HFF-Myc (cell line): Measurements from ENCODE around the gene KIAA0586.
"Not testable (repeated sequence)": the region's sequence is repeated elsewhere in the genome, so short reads cannot be mapped to it uniquely, and the experiment has no call there.

Experiments
- DNase-seq: peaks from one replicate; pipeline ENCODE4 v3.0.0-alpha.2; 2011; ENCODE audit warnings: low read depth; ENCODE audit errors: extremely low read depth
- H3K4me3 ChIP-seq: replicated peaks from 2 replicates; pipeline ENCODE4 v1.5.1; 2011; ENCODE audit warnings: low read depth, mild to moderate bottlenecking, control low read depth, low read length
- TF ChIP-seq, protein P1 (sequence below): IDR thresholded peaks from 2 replicates; pipeline ENCODE4 v1.5.1; 2012; ENCODE audit warnings: mild to moderate bottlenecking, low read depth, low read length, control low read depth; ENCODE audit errors: missing control alignments

The KIAA0586 gene

DNA sequence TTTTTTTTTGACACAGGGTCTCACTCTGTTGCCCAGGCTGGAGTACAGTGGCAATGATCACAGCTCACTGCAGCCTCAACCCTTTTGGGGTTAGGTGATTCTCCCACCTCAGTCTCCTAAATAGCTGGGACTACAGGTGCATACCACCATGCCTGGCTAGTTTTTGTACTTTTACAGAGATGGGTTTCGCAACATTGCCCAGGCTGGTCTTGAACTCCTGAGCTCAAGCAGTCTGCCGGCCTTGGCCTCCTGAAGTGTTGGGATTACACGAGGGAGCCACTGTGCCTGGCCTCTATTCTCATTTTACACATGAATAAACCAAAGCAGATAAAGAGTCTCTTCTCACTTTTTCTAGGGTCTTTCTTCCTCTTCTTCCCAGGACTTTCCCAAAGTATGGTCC lies 28.6 kb upstream of the KIAA0586 start:
- H3K4me3 ChIP-seq = no peak overlapping the region
- TF ChIP-seq, protein P1, sequence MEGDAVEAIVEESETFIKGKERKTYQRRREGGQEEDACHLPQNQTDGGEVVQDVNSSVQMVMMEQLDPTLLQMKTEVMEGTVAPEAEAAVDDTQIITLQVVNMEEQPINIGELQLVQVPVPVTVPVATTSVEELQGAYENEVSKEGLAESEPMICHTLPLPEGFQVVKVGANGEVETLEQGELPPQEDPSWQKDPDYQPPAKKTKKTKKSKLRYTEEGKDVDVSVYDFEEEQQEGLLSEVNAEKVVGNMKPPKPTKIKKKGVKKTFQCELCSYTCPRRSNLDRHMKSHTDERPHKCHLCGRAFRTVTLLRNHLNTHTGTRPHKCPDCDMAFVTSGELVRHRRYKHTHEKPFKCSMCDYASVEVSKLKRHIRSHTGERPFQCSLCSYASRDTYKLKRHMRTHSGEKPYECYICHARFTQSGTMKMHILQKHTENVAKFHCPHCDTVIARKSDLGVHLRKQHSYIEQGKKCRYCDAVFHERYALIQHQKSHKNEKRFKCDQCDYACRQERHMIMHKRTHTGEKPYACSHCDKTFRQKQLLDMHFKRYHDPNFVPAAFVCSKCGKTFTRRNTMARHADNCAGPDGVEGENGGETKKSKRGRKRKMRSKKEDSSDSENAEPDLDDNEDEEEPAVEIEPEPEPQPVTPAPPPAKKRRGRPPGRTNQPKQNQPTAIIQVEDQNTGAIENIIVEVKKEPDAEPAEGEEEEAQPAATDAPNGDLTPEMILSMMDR = no peak
- DNase-seq = no peak

DNA sequence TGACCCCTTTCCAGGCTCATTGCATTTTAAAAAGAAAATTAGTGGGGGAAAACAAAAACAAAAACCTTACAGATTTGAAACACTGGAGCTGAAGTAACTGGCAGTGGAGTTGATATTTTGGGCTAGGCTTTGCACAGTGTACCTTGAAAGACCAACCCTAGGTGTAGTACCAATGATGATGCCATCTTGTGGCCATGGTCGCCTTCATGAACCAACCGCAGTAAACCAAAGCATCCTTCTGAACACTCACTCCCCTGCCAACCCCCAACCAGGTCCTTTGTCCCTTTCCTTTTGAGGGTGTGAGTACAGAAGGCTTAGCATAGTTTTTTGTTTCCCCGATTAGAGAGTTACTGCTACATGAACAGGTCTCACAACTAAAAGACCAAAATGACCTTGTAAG lies 25.9 kb upstream of the KIAA0586 start:
- TF ChIP-seq, protein P1 = no peak
- DNase-seq = no peak
- H3K4me3 ChIP-seq = no peak overlapping the region

DNA sequence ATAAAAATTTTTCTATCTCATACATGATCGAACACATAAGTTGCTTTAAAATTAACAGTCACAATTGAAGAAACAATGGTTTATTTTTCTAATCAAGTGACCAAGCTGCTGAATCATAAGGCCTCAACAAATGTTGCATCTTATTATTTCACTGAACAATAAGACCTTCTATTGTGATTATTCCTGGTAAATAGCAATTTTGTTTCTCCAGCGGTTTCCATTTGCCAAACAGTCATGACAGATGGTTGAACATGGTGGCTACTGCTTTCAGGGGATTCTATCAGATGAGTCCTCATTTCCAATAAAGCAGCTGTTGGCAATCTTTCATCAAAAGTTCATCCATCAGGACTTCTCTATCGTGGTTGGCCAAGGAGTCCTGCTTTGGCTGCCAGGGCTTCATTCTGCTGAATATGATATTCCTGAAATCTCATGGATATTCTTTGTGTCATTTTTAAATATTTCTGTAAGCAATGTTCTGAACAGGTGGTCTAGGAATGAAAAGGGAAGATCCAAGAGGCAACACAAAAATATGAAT lies 18.8 kb upstream of the KIAA0586 start:
- TF ChIP-seq, protein P1 = no peak
- H3K4me3 ChIP-seq = no peak overlapping the region
- DNase-seq = no peak

DNA sequence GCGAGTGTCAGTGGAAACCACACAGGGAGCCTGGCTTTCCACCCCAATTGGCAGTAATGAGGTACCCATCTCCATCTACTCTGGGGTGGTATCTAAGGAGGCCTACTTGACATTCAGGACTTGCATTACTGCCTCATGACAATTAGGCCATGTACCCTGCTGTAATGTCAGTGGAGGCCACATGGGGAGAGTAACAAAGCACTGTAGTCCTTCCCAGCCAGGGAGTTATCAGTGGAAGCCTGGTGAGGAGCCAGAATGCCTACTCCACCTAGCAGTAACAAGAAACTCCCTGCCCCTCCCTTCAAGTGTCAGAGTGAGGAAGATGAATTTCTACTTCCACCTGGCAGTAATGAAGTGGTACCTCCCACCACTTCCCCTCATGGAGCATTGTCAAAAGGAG lies 12.7 kb upstream of the KIAA0586 start:
- no peak for DNase-seq
- TF ChIP-seq, protein P1 = no peak
- H3K4me3 ChIP-seq = no peak overlapping the region

DNA sequence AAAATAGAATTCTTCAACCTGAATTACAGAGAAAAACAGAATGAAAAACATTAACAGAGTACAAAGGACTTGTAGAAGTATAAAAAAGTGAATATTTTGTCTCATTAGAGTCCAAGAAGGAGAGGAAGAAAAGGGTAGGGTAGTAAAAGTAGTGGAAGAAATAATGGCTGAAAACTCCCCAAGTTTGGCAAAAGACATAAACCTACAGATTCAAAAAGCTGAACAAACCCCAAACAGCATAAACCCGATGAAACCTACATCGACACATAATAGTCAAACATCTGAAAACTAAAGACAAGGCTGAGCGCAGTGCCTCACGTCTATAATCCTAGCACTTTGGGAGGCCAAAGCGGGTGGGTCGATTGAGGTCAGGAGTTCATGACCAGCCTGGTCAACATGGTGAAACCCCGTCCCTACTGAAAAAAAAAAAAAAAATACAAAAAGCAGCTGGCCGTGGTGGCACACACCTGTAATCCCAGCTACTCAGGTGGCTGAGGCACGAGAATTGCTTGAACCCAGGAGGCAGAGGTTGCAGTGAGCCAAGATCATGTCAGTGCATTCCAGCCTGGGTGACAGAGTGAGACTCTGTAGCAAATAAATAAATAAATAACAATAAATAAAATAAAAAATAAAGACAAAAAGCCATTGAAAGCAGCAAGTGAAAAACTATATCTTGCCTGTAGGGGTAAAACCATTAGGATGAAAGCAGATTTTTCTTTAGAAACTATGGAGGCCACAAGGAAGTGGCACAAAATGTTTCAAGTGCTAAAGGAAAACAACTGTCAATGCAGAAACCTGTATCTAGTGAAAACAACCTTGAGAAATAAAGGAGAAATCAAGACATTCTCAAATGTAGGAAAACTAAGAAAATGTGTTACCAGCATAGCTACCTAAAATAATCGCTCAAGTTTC lies 11.6 kb upstream of the KIAA0586 start:
- DNase-seq = no peak
- H3K4me3 ChIP-seq = no peak overlapping the region
- TF ChIP-seq, protein P1 = no peak

DNA sequence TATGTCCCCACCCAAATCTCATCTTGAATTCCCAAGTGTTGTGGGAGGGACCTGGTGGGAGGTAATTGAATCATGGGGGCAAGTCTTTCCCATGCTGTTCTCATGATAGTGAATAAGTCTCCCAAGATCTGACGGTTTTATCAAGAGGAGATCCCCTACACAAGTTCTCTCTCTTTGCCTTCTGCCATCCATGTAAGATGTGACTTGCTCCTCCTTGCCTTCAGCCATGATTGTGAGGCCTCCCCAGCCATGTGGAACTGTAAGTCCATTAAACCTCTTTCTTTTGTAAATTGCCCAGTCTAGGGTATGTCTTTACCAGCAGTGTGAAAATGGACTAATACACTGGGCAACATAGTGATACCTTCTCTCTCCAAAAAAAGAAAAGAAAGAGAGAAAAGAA lies 10.6 kb upstream of the KIAA0586 start:
- not testable (repeated sequence) for DNase-seq, H3K4me3 ChIP-seq

DNA sequence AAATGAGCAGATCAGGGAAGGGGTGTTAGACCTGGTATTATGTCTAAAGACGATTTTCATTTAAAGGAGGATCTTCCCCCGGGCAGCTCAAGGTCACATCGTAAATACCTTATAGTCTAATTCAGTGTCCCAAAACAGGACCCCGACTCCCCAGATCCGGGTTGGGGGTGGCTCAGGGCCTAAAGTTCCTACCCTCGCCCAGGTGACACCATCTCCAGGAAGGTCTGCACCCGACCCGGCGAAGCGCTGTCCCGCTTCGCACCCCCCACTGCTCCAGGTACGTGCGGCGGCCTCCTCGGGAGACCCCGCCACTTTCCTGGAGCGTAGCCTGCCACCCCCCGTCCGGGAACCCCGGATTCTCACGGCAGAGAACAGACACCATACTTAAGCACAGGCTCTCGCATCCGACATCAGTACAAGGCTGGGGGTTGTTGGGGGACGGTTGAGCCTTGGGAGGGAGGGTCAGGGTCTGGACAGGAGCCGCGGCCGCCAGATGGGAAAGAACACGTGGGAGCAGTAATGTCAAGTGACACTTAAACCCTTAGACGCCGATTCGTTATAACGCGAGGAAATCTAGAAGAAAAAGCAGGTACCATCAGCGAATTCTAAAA lies 744 bp upstream of the KIAA0586 start:
- DNase-seq = peak; percentile 25

More for the DNA sequence above, 744 bp upstream of the KIAA0586 start:
- TF ChIP-seq, protein P1 = no peak
- peak overlapping the region; percentile 96 for H3K4me3 ChIP-seq
